Glomerular visceral epithelial cell (primary cell): ENCODE measurements around the gene PGAP3.
"Not testable (repeated sequence)": the region's sequence is repeated elsewhere in the genome, so short reads cannot be mapped to it uniquely, and the experiment has no call there.

ENCODE experiments used
- DNase-seq: peaks from one replicate; pipeline ENCODE4 v3.0.0-alpha.2; 2016; ENCODE audit errors: extremely low spot score

The PGAP3 gene

GRCh38 chr17:39715375-39716072, 27.7 kb upstream of the PGAP3 start:
- DNase-seq = no peak

GRCh38 chr17:39714234-39714633, 26.4 kb upstream of the PGAP3 start:
- no peak for DNase-seq

- no peak for DNase-seq
Observed at GRCh38 chr17:39711851-39712250, 24.0 kb upstream of the PGAP3 start.

GRCh38 chr17:39711071-39711470, 23.2 kb upstream of the PGAP3 start:
- not testable (repeated sequence) for DNase-seq

- DNase-seq = no peak
Observed at GRCh38 chr17:39709998-39710964, 22.4 kb upstream of the PGAP3 start.

GRCh38 chr17:39709319-39709997, 21.6 kb upstream of the PGAP3 start:
- DNase-seq = no peak

GRCh38 chr17:39706921-39707337, 19.1 kb upstream of the PGAP3 start:
- no peak for DNase-seq

- no peak for DNase-seq
Observed at GRCh38 chr17:39706383-39706782, 18.5 kb upstream of the PGAP3 start.

- no peak for DNase-seq
Observed at GRCh38 chr17:39705786-39706348, 18.0 kb upstream of the PGAP3 start.

- no peak for DNase-seq
Observed at GRCh38 chr17:39704821-39705551, 17.1 kb upstream of the PGAP3 start.

GRCh38 chr17:39703913-39704312, 16.1 kb upstream of the PGAP3 start:
- no peak for DNase-seq

GRCh38 chr17:39702901-39703893, 15.3 kb upstream of the PGAP3 start:
- DNase-seq = no peak

- DNase-seq = no peak
Observed at GRCh38 chr17:39701784-39702422, 14.0 kb upstream of the PGAP3 start.

- no peak for DNase-seq
Observed at GRCh38 chr17:39701012-39701783, 13.3 kb upstream of the PGAP3 start.

GRCh38 chr17:39700148-39700987, 12.5 kb upstream of the PGAP3 start:
- DNase-seq = peak; percentile 25

GRCh38 chr17:39699818-39700147, 11.9 kb upstream of the PGAP3 start, which contains the start of gene ERBB2:
ERBB2 (plus strand) TSS chr17:39700064; CDS start chr17:39700239, 175 bp downstream.
- DNase-seq = peak; percentile 80

- DNase-seq = not testable (repeated sequence)
Observed at GRCh38 chr17:39699157-39699817, 11.4 kb upstream of the PGAP3 start.
